Peyer's patch (tissue), 4 donors: Measurements from ENCODE around the gene RHCE.
"Not testable (repeated sequence)": the region's sequence is repeated elsewhere in the genome, so short reads cannot be mapped to it uniquely, and the experiment has no call there.

Source experiments
- POLR2A ChIP-seq, 2 donors: fragments of 450-650 bp; IDR thresholded peaks; one replicate each; pipeline ENCODE4 v1.5.1; 2017; ENCODE audit warnings: antibody characterized with exemption in 2 of 2, mild to moderate bottlenecking in 2 of 2, moderate library complexity in 2 of 2
- TF ChIP-seq, protein P1 (sequence below), 6 experiments: fragments of 450-650 bp in 4 of 6; fragments of 200-600 bp in 2 of 6; sonication (generic) in 1 of 6; IDR thresholded peaks; one replicate each; pipeline ENCODE4 v1.5.1; 2017 to 2019; ENCODE audit warnings: antibody characterized with exemption in 6 of 6, mild to moderate bottlenecking in 3 of 6, moderate library complexity in 1 of 6

- TF ChIP-seq, protein P1, sequence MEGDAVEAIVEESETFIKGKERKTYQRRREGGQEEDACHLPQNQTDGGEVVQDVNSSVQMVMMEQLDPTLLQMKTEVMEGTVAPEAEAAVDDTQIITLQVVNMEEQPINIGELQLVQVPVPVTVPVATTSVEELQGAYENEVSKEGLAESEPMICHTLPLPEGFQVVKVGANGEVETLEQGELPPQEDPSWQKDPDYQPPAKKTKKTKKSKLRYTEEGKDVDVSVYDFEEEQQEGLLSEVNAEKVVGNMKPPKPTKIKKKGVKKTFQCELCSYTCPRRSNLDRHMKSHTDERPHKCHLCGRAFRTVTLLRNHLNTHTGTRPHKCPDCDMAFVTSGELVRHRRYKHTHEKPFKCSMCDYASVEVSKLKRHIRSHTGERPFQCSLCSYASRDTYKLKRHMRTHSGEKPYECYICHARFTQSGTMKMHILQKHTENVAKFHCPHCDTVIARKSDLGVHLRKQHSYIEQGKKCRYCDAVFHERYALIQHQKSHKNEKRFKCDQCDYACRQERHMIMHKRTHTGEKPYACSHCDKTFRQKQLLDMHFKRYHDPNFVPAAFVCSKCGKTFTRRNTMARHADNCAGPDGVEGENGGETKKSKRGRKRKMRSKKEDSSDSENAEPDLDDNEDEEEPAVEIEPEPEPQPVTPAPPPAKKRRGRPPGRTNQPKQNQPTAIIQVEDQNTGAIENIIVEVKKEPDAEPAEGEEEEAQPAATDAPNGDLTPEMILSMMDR (IDR thresholded peaks at IDR 0.05): not testable (repeated sequence)
- not testable (repeated sequence) for TF ChIP-seq POLR2A (IDR thresholded peaks at IDR 0.05)
Observed at GRCh38 chr1:25414157-25414556, 6.5 kb downstream of the RHCE start.
